GM18507 (cell line): Measurements from ENCODE around the gene KDELR1.

ENCODE experiments used
- DNase-seq: peaks from one replicate; pipeline ENCODE4 v3.0.0; 2011; ENCODE audit warnings: low read depth; ENCODE audit not compliant: insufficient read length; ENCODE audit errors: extremely low spot score
- FAIRE-seq: peaks from 2 replicates; lab custom pipeline; 2011; peaks lifted over from hg19 to GRCh38; lab: Jason Lieb, UNC

Gene KDELR1

DNA sequence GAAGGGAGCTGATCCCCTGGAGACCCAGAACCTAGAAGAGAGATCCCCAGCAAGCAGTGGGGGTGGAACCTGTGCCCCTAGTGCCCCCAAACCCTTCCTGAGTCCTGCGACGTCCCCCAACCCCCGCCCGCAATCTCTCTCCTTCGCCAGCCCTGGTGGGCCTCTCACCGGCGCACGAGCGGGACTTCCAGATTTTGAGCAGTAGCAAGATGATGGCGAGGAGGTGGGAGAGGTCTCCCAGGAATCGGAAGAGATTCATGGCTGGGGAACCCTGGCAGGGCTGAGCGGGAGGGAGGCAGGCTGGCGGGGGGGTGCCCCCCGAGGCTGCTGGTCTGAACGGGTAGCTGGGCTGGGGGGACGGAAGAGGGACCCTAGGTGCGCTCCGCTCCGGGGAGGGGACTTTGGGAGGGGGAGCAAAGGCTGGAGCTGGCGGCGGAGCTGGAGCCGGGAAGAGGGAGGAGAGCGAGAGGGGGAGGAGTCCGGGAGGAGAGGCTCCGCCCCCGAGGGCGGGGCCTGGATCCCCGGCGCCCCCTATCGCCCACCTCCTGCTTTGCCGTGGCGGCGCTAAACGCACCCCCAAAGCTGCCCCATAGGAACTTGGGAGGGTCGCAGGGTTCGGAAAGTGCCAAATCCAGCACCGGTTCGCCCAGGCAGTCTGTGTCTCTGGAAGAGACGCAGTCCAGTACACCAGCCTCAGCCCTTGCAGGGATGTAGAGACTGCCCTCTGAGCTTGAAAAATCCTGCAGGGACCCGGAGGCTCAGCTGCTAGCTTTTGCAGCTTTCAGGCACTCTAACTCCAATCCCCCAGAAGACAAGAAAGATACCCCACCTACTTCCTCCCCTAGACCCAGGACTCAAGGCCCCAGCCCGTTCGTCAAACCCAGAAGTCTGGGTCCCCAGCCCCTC is at the start of gene KDELR1:
Gene KDELR1, minus strand, starts transcription at position 452 of the 906 bp plus-strand sequence. Its CDS starts 193 bp downstream, at position 259.
- peak; percentile 83 for FAIRE-seq
- DNase-seq, result peak; percentile 83

DNA sequence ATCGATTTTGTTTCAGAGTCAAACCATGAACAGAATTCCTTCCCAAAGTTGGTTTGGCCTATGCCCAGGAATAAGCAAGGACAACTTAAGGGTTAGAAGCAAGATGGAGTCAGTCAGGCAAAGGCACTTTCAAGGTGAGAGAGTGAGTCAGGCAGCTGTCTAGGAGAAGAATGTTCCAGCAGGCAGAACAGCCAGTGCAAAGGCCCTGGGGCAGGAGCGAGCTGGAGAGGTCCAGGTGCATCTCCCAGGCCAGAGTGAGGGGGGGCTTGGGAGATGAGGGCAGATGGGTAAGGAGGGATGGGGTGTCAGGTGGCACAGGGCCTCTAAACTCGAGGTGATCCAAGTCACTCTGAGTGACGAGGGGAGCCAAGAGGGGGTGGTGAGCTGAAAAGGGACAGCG is 45.2 kb upstream of the KDELR1 start:
- DNase-seq (no peak), FAIRE-seq (no peak)

GRCh38 chr19:48433337-48433736 is 42.0 kb upstream of the KDELR1 start:
- FAIRE-seq (no peak), DNase-seq (no peak)

GRCh38 chr19:48428670-48429069 is 37.3 kb upstream of the KDELR1 start:
- DNase-seq (no peak), FAIRE-seq (no peak)

- FAIRE-seq, result peak; percentile 18
- no peak for DNase-seq
Observed at GRCh38 chr19:48424694-48425219, 33.4 kb upstream of the KDELR1 start.

GRCh38 chr19:48421548-48421947 is 30.2 kb upstream of the KDELR1 start:
- FAIRE-seq (no peak), DNase-seq (no peak)

- FAIRE-seq (peak; percentile 92), DNase-seq (peak; percentile 76)
Observed at GRCh38 chr19:48419158-48419920, 28.0 kb upstream of the KDELR1 start.

DNA sequence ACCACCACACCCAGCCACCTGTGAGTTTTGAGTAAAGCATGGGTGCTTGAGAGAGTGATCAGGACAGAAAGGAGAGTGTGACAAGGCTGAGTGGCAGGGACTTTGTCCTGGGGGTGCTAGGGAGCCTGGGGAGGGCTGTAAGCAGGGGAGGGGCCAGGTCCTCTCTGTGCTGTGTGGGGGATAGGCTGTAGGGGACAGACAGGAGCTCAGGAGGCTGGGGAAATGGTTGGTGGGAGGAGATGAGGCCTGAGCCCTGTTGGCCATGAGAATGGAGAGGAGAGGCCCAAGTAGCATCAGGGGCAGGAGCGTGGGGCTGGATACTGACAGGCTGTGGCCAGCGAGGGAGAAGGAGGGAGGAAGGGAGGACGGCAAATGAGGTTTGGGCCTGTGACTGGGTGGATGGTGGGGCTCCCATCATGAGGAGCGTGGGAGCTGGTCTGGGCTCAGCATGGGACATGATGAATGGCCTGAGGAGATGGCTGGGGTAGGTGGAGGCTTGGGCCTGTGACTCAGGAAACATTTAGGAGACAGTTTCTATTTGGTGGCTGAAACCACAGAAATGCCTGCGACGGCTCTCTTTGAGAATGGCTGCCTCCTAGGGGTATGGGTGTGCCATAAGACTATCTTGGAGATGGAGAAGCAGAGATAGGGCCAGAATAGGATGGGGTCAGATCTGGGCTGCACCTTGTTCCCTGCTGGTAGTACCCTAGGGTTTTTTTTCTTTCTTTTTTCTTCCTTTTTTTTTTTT is 27.1 kb upstream of the KDELR1 start:
- DNase-seq, result no peak
- peak; percentile 62 for FAIRE-seq

GRCh38 chr19:48417421-48417820 is 26.1 kb upstream of the KDELR1 start:
- no peak for DNase-seq
- FAIRE-seq, result no peak

- DNase-seq, result no peak
- FAIRE-seq, result no peak
Observed at GRCh38 chr19:48415806-48416221, 24.5 kb upstream of the KDELR1 start.

- no peak for DNase-seq
- FAIRE-seq, result peak; percentile 74
Observed at GRCh38 chr19:48415395-48415794, 24.0 kb upstream of the KDELR1 start.

DNA sequence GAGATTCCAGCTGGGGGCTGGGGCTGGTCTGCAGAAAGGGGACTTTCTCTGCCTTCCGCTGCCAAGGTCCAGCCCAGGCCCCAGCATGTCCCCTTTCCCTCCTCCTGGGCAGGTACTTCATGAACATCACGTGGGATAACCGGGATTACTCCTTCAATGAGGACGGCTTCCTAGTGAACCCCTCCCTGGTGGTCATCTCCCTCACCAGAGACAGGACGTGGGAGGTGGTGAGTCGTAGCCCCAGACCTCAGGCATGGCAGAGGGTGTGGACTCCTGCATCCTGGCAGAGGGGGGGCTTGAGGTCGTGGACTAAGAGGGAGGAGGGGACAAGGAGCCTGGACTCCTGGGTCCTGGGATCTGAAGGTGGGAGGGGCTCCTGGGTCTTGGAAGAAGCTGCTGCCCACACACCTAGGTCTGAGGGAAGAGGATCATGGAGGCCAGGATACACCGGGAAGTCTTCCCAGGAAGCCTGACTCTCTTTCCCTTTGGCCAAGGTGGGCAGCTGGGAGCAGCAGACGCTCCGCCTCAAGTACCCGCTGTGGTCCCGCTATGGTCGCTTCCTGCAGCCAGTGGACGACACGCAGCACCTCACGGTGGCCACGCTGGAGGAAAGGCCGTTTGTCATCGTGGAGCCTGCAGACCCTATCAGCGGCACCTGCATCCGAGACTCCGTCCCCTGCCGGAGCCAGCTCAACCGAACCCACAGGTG is 22.7 kb upstream of the KDELR1 start:
- DNase-seq (no peak), FAIRE-seq (no peak)

GRCh38 chr19:48405850-48406249 is 14.5 kb upstream of the KDELR1 start:
- DNase-seq, result no peak
- peak; percentile 63 for FAIRE-seq

DNA sequence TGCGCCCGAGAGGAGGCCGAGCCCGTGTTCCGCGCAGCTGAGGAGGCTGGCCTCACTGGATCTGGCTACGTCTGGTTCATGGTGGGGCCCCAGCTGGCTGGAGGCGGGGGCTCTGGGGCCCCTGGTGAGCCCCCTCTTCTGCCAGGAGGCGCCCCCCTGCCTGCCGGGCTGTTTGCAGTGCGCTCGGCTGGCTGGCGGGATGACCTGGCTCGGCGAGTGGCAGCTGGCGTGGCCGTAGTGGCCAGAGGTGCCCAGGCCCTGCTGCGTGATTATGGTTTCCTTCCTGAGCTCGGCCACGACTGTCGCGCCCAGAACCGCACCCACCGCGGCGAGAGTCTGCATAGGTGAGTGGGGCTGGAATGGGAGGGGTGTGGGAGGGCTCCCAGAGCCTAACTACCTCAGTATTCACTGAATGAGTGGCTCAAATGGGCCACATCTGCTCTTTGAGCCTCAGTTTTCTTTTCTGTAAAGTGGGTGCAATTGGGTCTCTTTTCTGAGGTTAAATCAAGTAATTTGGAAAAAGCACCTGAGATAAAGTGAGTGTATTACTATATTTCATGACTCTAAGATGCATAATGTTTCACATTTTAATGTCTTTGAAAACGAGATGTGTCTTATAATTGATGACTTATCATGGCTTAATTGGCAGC is 13.8 kb upstream of the KDELR1 start:
- no peak for FAIRE-seq
- no peak for DNase-seq

DNA sequence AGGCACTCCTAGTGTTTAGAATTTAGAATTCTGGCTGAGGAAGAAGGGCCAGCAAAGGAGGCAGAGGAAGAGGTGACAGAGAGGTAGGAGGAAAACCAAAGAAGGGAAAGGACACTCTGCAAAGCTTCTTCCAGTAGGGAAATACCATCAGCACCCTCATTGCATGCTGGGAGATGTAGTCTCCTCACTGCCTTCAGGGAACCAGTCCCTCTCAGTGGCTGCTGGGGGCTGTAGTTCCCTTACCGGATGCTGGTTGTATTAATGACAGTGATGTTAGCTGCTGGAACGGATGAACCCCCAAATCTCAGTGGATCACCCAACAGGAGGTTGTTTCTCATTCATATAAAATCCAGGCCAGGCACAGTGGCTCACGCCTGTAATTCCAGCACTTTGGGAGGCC is 12.3 kb upstream of the KDELR1 start:
- DNase-seq (no peak), FAIRE-seq (peak; percentile 93)

DNA sequence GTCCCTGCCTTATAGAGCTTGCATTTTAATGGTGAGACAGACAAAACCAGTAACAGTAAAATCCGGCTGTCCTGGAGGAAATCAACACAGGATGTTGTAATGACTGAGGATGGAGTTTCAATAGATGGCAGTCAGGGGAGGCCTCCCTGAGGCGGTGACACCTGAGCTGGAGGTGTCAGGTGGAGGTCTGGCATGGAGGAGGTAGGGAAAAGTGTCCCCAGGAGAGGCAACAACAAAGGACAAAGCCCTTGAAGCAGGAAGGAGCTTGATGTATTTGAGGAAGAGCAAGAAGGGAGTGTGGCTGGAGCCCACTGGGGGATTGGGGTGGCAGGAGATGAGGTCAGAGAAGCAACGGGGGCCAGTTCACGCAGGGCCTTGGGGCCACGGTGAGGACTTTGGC is 9.9 kb upstream of the KDELR1 start:
- DNase-seq (no peak), FAIRE-seq (no peak)

DNA sequence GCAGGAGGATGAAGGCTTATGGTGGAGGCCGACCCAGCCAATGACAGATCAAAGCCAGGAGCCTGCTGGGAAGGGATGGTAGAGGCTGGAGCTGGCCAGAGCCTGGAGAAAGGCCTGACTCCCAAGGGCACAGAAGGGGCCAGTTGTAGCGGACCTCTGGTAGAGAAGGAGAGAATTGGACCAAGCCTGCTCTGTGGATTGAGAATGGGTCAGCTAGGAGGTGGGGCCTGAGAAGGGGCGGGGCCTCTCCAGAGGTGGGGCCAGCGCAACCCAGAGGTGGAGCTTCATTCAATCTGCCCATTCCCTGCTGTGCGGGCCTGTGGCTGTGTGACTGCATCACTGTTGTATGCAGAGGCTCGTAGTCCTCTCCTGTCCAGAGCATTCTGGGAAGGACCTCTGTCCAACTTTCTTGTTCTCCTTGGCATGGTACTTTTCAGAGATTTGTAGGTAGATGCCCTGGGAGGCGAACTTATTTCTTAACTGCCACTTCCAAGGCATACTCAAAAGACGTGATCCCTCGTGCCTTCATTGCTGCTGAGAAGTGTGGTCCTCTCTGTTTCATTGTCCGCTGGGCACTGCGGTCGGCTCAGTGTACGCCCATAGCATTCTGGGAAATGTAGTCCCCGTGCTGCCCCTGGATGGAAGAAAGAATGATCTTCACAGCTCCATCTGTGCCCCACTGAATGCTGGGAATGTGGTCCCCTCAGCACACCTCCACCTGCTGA is 8.8 kb upstream of the KDELR1 start:
- no peak for DNase-seq
- no peak for FAIRE-seq
